DOHH2 (cell line): ENCODE data around the gene CDH10.

Experiments
- H3F3A ChIP-seq: fragments of 200-600 bp; sonication (generic), shearing (Covaris generic); 2 replicates; pipeline ENCODE4 v1.6.0; 2016; ENCODE audit warnings: antibody characterized with exemption, mild to moderate bottlenecking; ENCODE audit not compliant: control insufficient read depth, insufficient read depth
- H3K27ac ChIP-seq: fragments of 200-600 bp; sonication (generic); 2 replicates; pipeline ENCODE4 v1.5.1; 2014; ENCODE audit warnings: low read depth, mild to moderate bottlenecking, low read length, moderate library complexity
- H3K27me3 ChIP-seq: fragments of 200-600 bp; sonication (generic); 2 replicates; pipeline ENCODE4 v1.6.1; 2014; ENCODE audit warnings: mild to moderate bottlenecking, low read length, mixed read lengths; ENCODE audit not compliant: control insufficient read depth
- H3K36me3 ChIP-seq: fragments of 200-600 bp; sonication (generic); 2 replicates; pipeline ENCODE4 v1.6.1; 2014; ENCODE audit warnings: mild to moderate bottlenecking, low read length, moderate library complexity, mixed read lengths; ENCODE audit not compliant: control insufficient read depth
- H3K4me1 ChIP-seq: fragments of 200-600 bp; sonication (generic); 2 replicates; pipeline ENCODE4 v1.6.1; 2014; ENCODE audit warnings: mild to moderate bottlenecking, low read length, mixed read lengths; ENCODE audit not compliant: control insufficient read depth
- H3K4me2 ChIP-seq: fragments of 200-600 bp; sonication (generic); 2 replicates; pipeline ENCODE4 v1.6.0; 2014; ENCODE audit warnings: mild to moderate bottlenecking, low read length, moderate library complexity
- H3K4me3 ChIP-seq: fragments of 200-600 bp; sonication (generic); 2 replicates; pipeline ENCODE4 v1.5.1; 2014; ENCODE audit warnings: mild to moderate bottlenecking, low read length, mixed read lengths
- H3K79me2 ChIP-seq: fragments of 200-600 bp; sonication (generic); 2 replicates; pipeline ENCODE4 v1.6.1; 2014; ENCODE audit warnings: mild to moderate bottlenecking, low read length, mixed read lengths; ENCODE audit not compliant: control insufficient read depth
- H3K9me2 ChIP-seq: fragments of 200-600 bp; sonication (generic); replicated peaks from 2 replicates; pipeline ENCODE4 v1.6.1; 2014; ENCODE audit warnings: mild to moderate bottlenecking, low read length, mixed read lengths; ENCODE audit not compliant: control insufficient read depth
- H3K9me3 ChIP-seq: fragments of 200-600 bp; sonication (generic); 2 replicates; pipeline ENCODE4 v1.6.1; 2014; ENCODE audit warnings: antibody characterized with exemption, low read length, mixed read lengths; ENCODE audit not compliant: control insufficient read depth, insufficient read depth
- H4K20me1 ChIP-seq: fragments of 200-600 bp; sonication (generic); 2 replicates; pipeline ENCODE4 v1.6.0; 2014; ENCODE audit warnings: low read depth, mild to moderate bottlenecking, antibody characterized with exemption, low read length, moderate library complexity; ENCODE audit not compliant: control insufficient read depth, insufficient read depth
- CTCF ChIP-seq: fragments of 200-600 bp; sonication (generic); IDR thresholded peaks from one replicate; pipeline ENCODE4 v1.5.1; 2014; ENCODE audit warnings: antibody characterized with exemption, mild to moderate bottlenecking, low read depth, low read length; ENCODE audit not compliant: poor library complexity, severe bottlenecking
- EZH2phosphoT487 ChIP-seq: fragments of 200-600 bp; sonication (generic); IDR thresholded peaks from 2 replicates; pipeline ENCODE4 v1.6.1; 2017; ENCODE audit warnings: borderline replicate concordance, mild to moderate bottlenecking, antibody characterized with exemption, low read length, moderate library complexity, mixed read lengths

The CDH10 gene

GRCh38 chr5:24645483-24645882, 705 bp upstream of the CDH10 start:
- no peaks in the 10 kb centered on the region for H4K20me1 ChIP-seq
- no peaks in the 10 kb centered on the region for H3F3A ChIP-seq
- H3K9me2 ChIP-seq = no peaks in the 10 kb centered on the region
- H3K4me3 ChIP-seq = no peak overlapping the region
- H3K4me2 ChIP-seq = no peak overlapping the region
- TF ChIP-seq CTCF (no peak), EZH2phosphoT487 (no peak)
- H3K4me1 ChIP-seq = no peaks in the 10 kb centered on the region
- no peaks in the 10 kb centered on the region for H3K79me2 ChIP-seq
- no peaks in the 10 kb centered on the region for H3K36me3 ChIP-seq
- no peaks in the 10 kb centered on the region for H3K9me3 ChIP-seq
- H3K27ac ChIP-seq = no peak overlapping the region
- no peaks in the 10 kb centered on the region for H3K27me3 ChIP-seq

DNA sequence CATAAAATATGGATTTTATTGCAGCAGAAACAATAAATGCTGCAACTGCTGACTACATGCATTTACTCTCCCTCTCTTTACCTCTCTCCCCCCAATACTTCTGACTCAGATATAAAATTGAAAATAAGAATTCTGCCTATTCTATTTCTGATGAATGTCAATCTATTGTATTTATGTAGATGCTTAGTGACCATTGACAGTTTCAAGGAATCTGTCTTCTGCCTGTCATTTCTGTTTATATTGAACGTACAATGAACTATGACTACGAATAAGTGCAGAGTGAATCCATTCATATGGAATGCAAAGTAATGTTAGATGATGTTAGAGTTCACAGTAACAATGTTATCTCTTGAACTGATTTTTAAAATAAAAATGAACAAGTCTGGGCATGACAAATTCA, 898 bp downstream of the CDH10 start:
- H3K9me3 ChIP-seq = no peaks in the 10 kb centered on the region
- no peaks in the 10 kb centered on the region for H3K36me3 ChIP-seq
- H3F3A ChIP-seq = no peaks in the 10 kb centered on the region
- no peaks in the 10 kb centered on the region for H4K20me1 ChIP-seq
- H3K27me3 ChIP-seq = no peaks in the 10 kb centered on the region
- no peak overlapping the region for H3K4me3 ChIP-seq
- no peak overlapping the region for H3K27ac ChIP-seq
- no peaks in the 10 kb centered on the region for H3K4me1 ChIP-seq
- no peaks in the 10 kb centered on the region for H3K9me2 ChIP-seq
- H3K4me2 ChIP-seq = no peak overlapping the region
- no peaks in the 10 kb centered on the region for H3K79me2 ChIP-seq
- TF ChIP-seq EZH2phosphoT487 (no peak), CTCF (no peak)

- Histone ChIP-seq H3K79me2 (no peaks in the 10 kb centered on the region), H3K9me2 (no peaks in the 10 kb centered on the region), H3K4me2 (no peak overlapping the region), H3K4me3 (no peak overlapping the region), H3K9me3 (no peaks in the 10 kb centered on the region), H3K27ac (no peak overlapping the region), H3K27me3 (no peaks in the 10 kb centered on the region), H3K4me1 (no peaks in the 10 kb centered on the region), H3F3A (no peaks in the 10 kb centered on the region), H3K36me3 (no peaks in the 10 kb centered on the region), H4K20me1 (no peaks in the 10 kb centered on the region)
- no peak for TF ChIP-seq CTCF
- TF ChIP-seq EZH2phosphoT487 = no peak
Measured at GRCh38 chr5:24643156-24643555, 1.6 kb downstream of the CDH10 start.

DNA sequence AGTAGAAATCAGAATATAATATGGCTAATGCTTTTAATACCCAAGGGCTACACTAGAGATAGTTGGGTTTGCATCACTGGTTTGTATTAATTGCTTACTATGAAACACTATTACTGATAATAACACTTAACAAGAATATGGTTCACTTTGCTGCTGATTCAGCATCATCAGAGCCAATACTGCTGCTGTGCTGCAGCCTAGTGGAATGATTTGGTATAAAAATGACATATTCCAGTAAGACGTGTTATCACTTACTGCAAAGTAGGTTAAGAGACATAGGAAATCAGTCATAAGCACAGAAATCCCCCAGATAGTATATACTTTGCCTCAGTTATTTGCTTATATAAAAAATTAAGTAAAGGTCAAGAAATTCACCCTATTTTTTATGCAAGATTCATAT, 2.8 kb downstream of the CDH10 start:
- H3K4me3 ChIP-seq = no peak overlapping the region
- no peaks in the 10 kb centered on the region for H3K9me3 ChIP-seq
- no peaks in the 10 kb centered on the region for H3K36me3 ChIP-seq
- H3F3A ChIP-seq = no peaks in the 10 kb centered on the region
- H3K79me2 ChIP-seq = no peaks in the 10 kb centered on the region
- H4K20me1 ChIP-seq = no peaks in the 10 kb centered on the region
- no peaks in the 10 kb centered on the region for H3K27me3 ChIP-seq
- no peaks in the 10 kb centered on the region for H3K4me1 ChIP-seq
- H3K4me2 ChIP-seq = no peak overlapping the region
- H3K9me2 ChIP-seq = no peaks in the 10 kb centered on the region
- H3K27ac ChIP-seq = no peak overlapping the region
- no peak for TF ChIP-seq EZH2phosphoT487
- TF ChIP-seq CTCF = peak; percentile 37
